GM12878 (cell line): ENCODE data around the gene SLC39A11. TPM values are rescaled to one million over a fixed set of nuclear protein-coding genes. Genes with fewer than 3 reads are reported as not detected.
A peak's percentile ranks its signal among the peaks of the same experiment; 100 is the strongest.

Experiments
- ATAC-seq: fragments of 200-7000 bp; cut with Tn5 transposase; 3 replicates; pipeline ENCODE4 v1.9.1; 2020; ENCODE audit warnings: mild to moderate bottlenecking, moderate library complexity
- BruUV-seq: library from RNA; stranded (reverse); fragments of 400-500 nt; replicated peaks from 2 replicates; lab custom pipeline; 2021; lab: Mats Ljungman, UMichigan
- CTCF ChIA-PET: fragments of 300-600 bp; sonication (Branson Sonifier 250); formaldehyde crosslinking; extraction: SDS; loops from one replicate; lab custom pipeline; 2021; ENCODE audit warnings: inconsistent platforms; lab: Yijun Ruan, JAX
- POLR2A ChIA-PET: fragments of 350-600 bp; formaldehyde crosslinking; extraction: SDS; loops from one replicate; lab custom pipeline; 2021; ENCODE audit warnings: inconsistent platforms; lab: Charles Lee
- RAD21 ChIA-PET: fragments of 300-600 bp; sonication (Branson Sonifier 250); formaldehyde crosslinking; loops from one replicate; lab custom pipeline; 2023; ENCODE audit warnings: antibody characterized with exemption; ENCODE audit not compliant: unreplicated experiment; lab: Charles Lee
- SMC1A ChIA-PET: fragments of 300-600 bp; sonication (Branson Sonifier 250); formaldehyde crosslinking; loops from one replicate; lab custom pipeline; 2023; ENCODE audit not compliant: unreplicated experiment, uncharacterized antibody; lab: Charles Lee
- DNase-seq: peaks from one replicate; pipeline ENCODE4 v3.0.0-alpha.2; 2011; ENCODE audit warnings: low read depth, low spot score
- FAIRE-seq: peaks from 3 replicates; lab custom pipeline; 2011; peaks lifted over from hg19 to GRCh38; lab: Jason Lieb, UNC
- H2AFZ ChIP-seq: 2 replicates; pipeline ENCODE4 v1.6.0; 2011; ENCODE audit warnings: low read depth, low read length, control low read depth; ENCODE audit not compliant: control insufficient read depth
- H3K27ac ChIP-seq: 2 replicates; pipeline ENCODE4 v1.5.1; 2011; ENCODE audit warnings: control low read depth; ENCODE audit not compliant: control insufficient read depth, insufficient read depth
- H3K27me3 ChIP-seq, 2 experiments: replicated peaks in 1 of 2; 2 replicates each; pipeline versions ENCODE4 v1.6.0 to v1.6.1; 2011; ENCODE audit warnings: low read length in 1 of 2; ENCODE audit not compliant: control insufficient read depth in 2 of 2, insufficient read depth in 2 of 2
- H3K36me3 ChIP-seq, 2 experiments: 2 replicates each; pipeline ENCODE4 v1.5.1; 2011; ENCODE audit warnings: low read length in 1 of 2; ENCODE audit not compliant: control insufficient read depth in 2 of 2, insufficient read depth in 2 of 2
- H3K4me1 ChIP-seq: 2 replicates; pipeline ENCODE4 v1.6.1; 2011; ENCODE audit warnings: mild to moderate bottlenecking, low read length, moderate library complexity, mixed read lengths; ENCODE audit not compliant: control insufficient read depth, insufficient read depth
- H3K4me2 ChIP-seq: 2 replicates; pipeline ENCODE4 v1.6.0; 2011; ENCODE audit warnings: control low read depth; ENCODE audit not compliant: control insufficient read depth, insufficient read depth
- H3K4me3 ChIP-seq: fragments of 200-600 bp; sonication (generic); 2 replicates; pipeline ENCODE4 v1.5.1; 2016
- H3K79me2 ChIP-seq: 2 replicates; pipeline ENCODE4 v1.6.0; 2011; ENCODE audit warnings: low read length; ENCODE audit not compliant: control insufficient read depth, insufficient read depth
- H3K9ac ChIP-seq: 2 replicates; pipeline ENCODE4 v1.8.0; 2011; ENCODE audit warnings: low read length, control low read depth, mixed read lengths; ENCODE audit not compliant: control insufficient read depth, insufficient read depth
- H3K9me3 ChIP-seq: replicated peaks from 3 replicates; pipeline ENCODE4 v1.5.1; 2011; ENCODE audit warnings: mild to moderate bottlenecking, low read length; ENCODE audit not compliant: control insufficient read depth, insufficient read depth
- H4K20me1 ChIP-seq: 2 replicates; pipeline ENCODE4 v1.6.0; 2011; ENCODE audit not compliant: control insufficient read depth, insufficient read depth
- ASH2L ChIP-seq: fragments of 300-600, 200-600 bp; sonication (generic); IDR thresholded peaks from 2 replicates; pipeline ENCODE4 v1.6.1; 2017; ENCODE audit warnings: low read depth, mild to moderate bottlenecking, borderline replicate concordance
- ATF3 ChIP-seq: IDR thresholded peaks from 2 replicates; pipeline ENCODE4 v1.6.1; 2011; ENCODE audit warnings: low read depth, mild to moderate bottlenecking, low read length, moderate library complexity, borderline replicate concordance; ENCODE audit errors: extremely low read depth
- CHD4 ChIP-seq: fragments of 200-600 bp; sonication (generic); IDR thresholded peaks from 2 replicates; pipeline ENCODE4 v1.6.1; 2016; ENCODE audit warnings: mild to moderate bottlenecking
- E4F1 ChIP-seq: fragments of 450-650 bp; IDR thresholded peaks from 2 replicates; pipeline ENCODE4 v1.6.1; 2018; ENCODE audit warnings: borderline replicate concordance, mild to moderate bottlenecking; ENCODE audit not compliant: partially characterized antibody
- MXI1 ChIP-seq: fragments of 150-350 bp; IDR thresholded peaks from 2 replicates; pipeline ENCODE4 v1.6.1; 2011; ENCODE audit warnings: low read depth, mild to moderate bottlenecking, inconsistent platforms, low read length, improper control_type of control experiment
- MYC ChIP-seq: IDR thresholded peaks from 2 replicates; pipeline ENCODE4 v1.6.1; 2011; ENCODE audit warnings: mild to moderate bottlenecking, low read length, moderate library complexity, inconsistent platforms; ENCODE audit not compliant: insufficient read depth, insufficient replicate concordance, insufficient read length, severe bottlenecking
- NRF1 ChIP-seq: conservative IDR thresholded peaks from 2 replicates; pipeline ENCODE4 v1.6.1; 2011; ENCODE audit warnings: mild to moderate bottlenecking, low read depth, low read length, improper control_type of control experiment
- PAX5 ChIP-seq: IDR thresholded peaks from 2 replicates; pipeline ENCODE4 v1.6.1; 2011; ENCODE audit warnings: low read depth, low read length, borderline replicate concordance
- POU2F2 ChIP-seq: IDR thresholded peaks from 3 replicates; pipeline ENCODE4 v1.6.1; 2011; ENCODE audit warnings: low read depth, mild to moderate bottlenecking, low read length, borderline replicate concordance
- RAD51 ChIP-seq: fragments of 450-650 bp; IDR thresholded peaks from 2 replicates; pipeline ENCODE4 v1.6.1; 2016; ENCODE audit warnings: moderate library complexity, mild to moderate bottlenecking, inconsistent platforms
- RFX5 ChIP-seq: IDR thresholded peaks from 2 replicates; pipeline ENCODE4 v1.6.1; 2011; ENCODE audit warnings: low read depth, low read length, improper control_type of control experiment
- SMAD1 ChIP-seq: fragments of 450-650 bp; IDR thresholded peaks from 2 replicates; pipeline ENCODE4 v1.6.1; 2018; ENCODE audit warnings: mild to moderate bottlenecking, low read depth; ENCODE audit not compliant: partially characterized antibody
- SREBF2 ChIP-seq: IDR thresholded peaks from 2 replicates; pipeline ENCODE4 v1.6.1; 2012; ENCODE audit warnings: mild to moderate bottlenecking, low read length
- TAF1 ChIP-seq: IDR thresholded peaks from 2 replicates; pipeline ENCODE4 v1.6.1; 2011; ENCODE audit warnings: mild to moderate bottlenecking, low read depth, low read length, borderline replicate concordance
- ZBTB4 ChIP-seq: fragments of 450-650 bp; formaldehyde crosslinking; IDR thresholded peaks from 2 replicates; pipeline ENCODE4 v1.4.0; 2022; ENCODE audit warnings: mild to moderate bottlenecking, moderate library complexity
- WGBS: methylation state at CpG from one replicate; pipeline ENCODE4 v1.1.6; 2016; ENCODE audit warnings: low lambda C conversion rate; ENCODE audit not compliant: insufficient replicate concordance, insufficient coverage; ENCODE audit errors: missing lambda C conversion rate; 5-methylcytosine and 5-hydroxymethylcytosine counted together
- in situ Hi-C: fragments of 300-500 bp; cut with MboI; formaldehyde crosslinking; loops from 9 replicates; pipeline ENCODE4 v1.14.3; 2018; ENCODE audit warnings: mixed read lengths
- intact Hi-C: fragments of 100-400 bp; cut with micrococcal nuclease; formaldehyde crosslinking; loops from one replicate; pipeline ENCODE4 v1.14.2; 2022; ENCODE audit not compliant: unreplicated experiment
- polyA plus RNA-seq, 11 experiments: library from polyadenylated mRNA; depleted of rRNA in 4 of 11; unstranded in 6 of 11; stranded (reverse) in 5 of 11; fragments of >200 nt; fragmentation: Nextera tagmentation in 4 of 11; fragmentation: Illumina TruSeq in 1 of 11; extraction: Ambion mirVana in 4 of 11; extraction: Trizol in 1 of 11; gene quantifications; 1 replicate in 1 of 11; 2 replicates in 10 of 11; pipeline versions ENCODE4 v1.2.1 to v1.2.3, GENCODE V29; 2011 to 2016; ENCODE audit warnings: inconsistent platforms in 2 of 11, missing spikeins in 2 of 11, low read depth in 1 of 11
- total RNA-seq, 4 experiments: library from RNA; depleted of rRNA in 3 of 4; stranded (reverse); fragments of >200 nt in 3 of 4; fragmentation: Illumina TruSeq in 1 of 4; extraction: Trizol in 1 of 4; gene quantifications; 2 replicates each; pipeline versions ENCODE4 v1.2.1 to v1.2.3, GENCODE V29; 2013 to 2021
- TF ChIP-seq, protein P1 (sequence below): IDR thresholded peaks from 2 replicates; pipeline ENCODE4 v1.6.1; 2012; ENCODE audit warnings: low read depth, low read length, improper control_type of control experiment

The SLC39A11 gene
- total and polyA plus RNA-seq, 10 of the 15 experiments (the other 5 are each of a cell fraction or from before 2014, with no cell fraction given), result 8.6 to 23.8 (median 14.0) TPM

DNA sequence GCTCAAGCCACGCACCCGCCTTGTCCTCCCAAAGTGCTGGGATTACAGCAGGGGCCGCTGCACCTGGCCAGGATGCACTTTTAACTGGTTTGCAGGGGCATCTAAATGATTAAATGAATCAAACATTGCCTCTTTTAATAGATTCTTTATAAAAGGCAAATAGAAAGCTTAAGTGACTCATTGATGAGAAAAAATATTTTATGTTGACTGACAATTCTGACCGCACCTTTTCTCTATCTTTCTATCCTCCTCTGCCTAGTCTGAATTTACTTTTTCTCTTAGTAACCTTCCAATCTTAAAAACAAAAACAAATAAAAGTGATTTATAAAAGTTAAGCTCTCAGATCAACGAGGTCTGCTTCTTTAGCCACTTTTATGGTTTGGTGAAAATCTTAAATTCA lies 35.3 kb downstream of the SLC39A11 start (continued):
- TF ChIP-seq ZBTB4 (CRISPR knock-in tag), result no peak
- no peak for TF ChIP-seq SMAD1
- no peak for TF ChIP-seq ASH2L
- TF ChIP-seq MXI1, result no peak
- TF ChIP-seq TAF1, result no peak
- TF ChIP-seq, protein P1, sequence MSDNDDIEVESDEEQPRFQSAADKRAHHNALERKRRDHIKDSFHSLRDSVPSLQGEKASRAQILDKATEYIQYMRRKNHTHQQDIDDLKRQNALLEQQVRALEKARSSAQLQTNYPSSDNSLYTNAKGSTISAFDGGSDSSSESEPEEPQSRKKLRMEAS, result no peak
- no peak for TF ChIP-seq NRF1
- TF ChIP-seq RFX5, result no peak

DNA sequence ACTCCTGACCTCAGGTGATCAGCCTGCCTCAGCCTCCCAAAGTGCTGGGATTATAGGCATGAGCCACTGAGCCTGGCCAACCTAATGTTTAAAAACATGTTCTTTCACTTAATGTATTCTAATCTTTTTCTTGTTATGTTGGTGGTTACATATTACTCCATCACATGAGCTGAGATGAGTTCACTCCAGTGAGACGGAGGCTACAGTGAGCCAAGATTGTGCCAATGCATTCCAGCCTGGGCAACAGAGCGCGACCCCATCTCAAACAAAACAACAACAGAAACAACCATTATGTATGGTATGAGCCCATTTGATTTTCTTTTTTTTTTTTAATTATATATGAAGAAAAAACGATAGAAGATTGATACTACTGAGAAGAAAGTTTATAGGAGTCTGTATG lies 39.6 kb downstream of the SLC39A11 start:
- H3K36me3 ChIP-seq, result no peaks in the 10 kb centered on the region; a peak in 1 of 4 replicates
- TF ChIP-seq SREBF2, result no peak
- TF ChIP-seq RAD51, result no peak
- 0 out of 2 replicates have a peak, but pooled peaks have one; percentile 12 for TF ChIP-seq PAX5
- TF ChIP-seq ATF3, result no peak
- TF ChIP-seq MYC, result no peak
- TF ChIP-seq, protein P1, result no peak
- TF ChIP-seq POU2F2, result no peak
- TF ChIP-seq E4F1, result no peak
- no peak for TF ChIP-seq CHD4
- TF ChIP-seq, all 136 proteins: peak for 1
- FAIRE-seq (no peak), DNase-seq (no peak), ATAC-seq (no peak)
- Histone ChIP-seq H3K27ac (no peak overlapping the region), H3K4me3 (no peak overlapping the region), H3K9me3 (no peaks in the 10 kb centered on the region), H3K79me2 (no peaks in the 10 kb centered on the region), H2AFZ (no peak overlapping the region), H3K4me1 (no peaks in the 10 kb centered on the region), H3K27me3 (no peaks in the 10 kb centered on the region), H3K4me2 (no peak overlapping the region), H4K20me1 (no peaks in the 10 kb centered on the region), H3K9ac (no peak overlapping the region)
- no TSS peak for BruUV-seq
- ChIA-PET SMC1A (interaction anchor here (1.3 to 2.0 kb wide), 2 partner anchors 9 to 13 kb away, joined by 4 read pairs; no protein-coding TSS in a partner anchor), POLR2A (interaction anchor here (0.8 kb wide), 1 partner anchor 16 kb away, joined by 3 read pairs; no protein-coding TSS in a partner anchor), CTCF (interaction anchor here (1.0 kb wide), 1 partner anchor 16 kb away, joined by 3 read pairs; no protein-coding TSS in a partner anchor), RAD21 (no interaction called here)
- intact Hi-C loops (no loop called here), in situ Hi-C loops (no loop called here)
- WGBS, result 98% methylated on average over 4 of the region's 4 CpGs
